ENCODE data around the gene HOXD8. TPM values are rescaled to one million over a fixed set of nuclear protein-coding genes. Genes with fewer than 3 reads are reported as not detected.

The HOXD8 gene
- total and polyA plus RNA-seq, 2 of the 8 experiments (the other 6 are each of a cell fraction or from before 2014, with no cell fraction given) = not detected

- H4K5ac ChIP-seq (ENCODE audit: insufficient read length, low read depth, low read length) = no peak overlapping the region
- no peak overlapping the region for H2BK20ac ChIP-seq (ENCODE audit: low read length)
- peak overlapping the region; percentile 67 to 69 for H3K4me2 ChIP-seq (ENCODE audit: insufficient read depth in 1 of 2, low read depth in 2 of 2, low read length in 2 of 2)
- FAIRE-seq = no peak
- H2AFZ ChIP-seq (ENCODE audit: low read length) = no peak overlapping the region
- H2BK15ac ChIP-seq (ENCODE audit: low read length) = no peak overlapping the region
- POLR2A ChIA-PET (ENCODE audit: partially characterized antibody) = interaction anchor here (0.9 kb wide), 3 partner anchors 12 to 15 kb away, joined by 3 read pairs; no protein-coding TSS in a partner anchor
- WGBS, 2 experiments (ENCODE audit: extremely low coverage in 1 of 2, insufficient coverage in 1 of 2, insufficient read length in 1 of 2, insufficient replicate concordance in 2 of 2, low coverage in 1 of 2, low lambda C conversion rate in 2 of 2, missing lambda C conversion rate in 1 of 2) = 3% methylated on average over 47 of the region's 47 CpGs; no CpG with 5 or more reads in 1 of the 2 experiments
- peak in 1 of 2 experiments; percentile 80 for DNase-seq (ENCODE audit: low read depth in 1 of 2, low spot score in 2 of 2)
- H3K9me3 ChIP-seq (ENCODE audit: insufficient read depth in 2 of 2, low read depth in 1 of 2, low read length in 1 of 2) = no peaks in the 10 kb centered on the region
- H2BK12ac ChIP-seq (ENCODE audit: low read depth, low read length) = peak overlapping the region; percentile 32; the same call in 1 of the 2 replicates
- H3K4ac ChIP-seq (replicated peaks; ENCODE audit: insufficient read length, low read depth, low read length) = no peak overlapping the region
- no peak overlapping the region; the same call in 1 of the 2 replicates for H3K18ac ChIP-seq (ENCODE audit: extremely low read depth, low read length)
- no peak overlapping the region for H3K27ac ChIP-seq (ENCODE audit: low read depth, low read length)
- no peaks in the 10 kb centered on the region for H3K79me1 ChIP-seq (ENCODE audit: low read depth, low read length)
- H3K36me3 ChIP-seq (ENCODE audit: control insufficient read depth in 2 of 4, insufficient read depth in 4 of 4, low read length in 3 of 4) = no peaks in the 10 kb centered on the region; a peak in 1 of 8 replicates
- peak overlapping the region in 2 of 4 experiments; percentile 23 to 45; a peak in 4 of 8 replicates for H3K4me3 ChIP-seq (ENCODE audit: extremely low read depth in 1 of 4, insufficient read depth in 2 of 4, low read depth in 3 of 4, low read length in 4 of 4)
- no peak overlapping the region for H2BK120ac ChIP-seq (replicated peaks; ENCODE audit: low read depth, low read length)
- no peaks in the 10 kb centered on the region for H3K79me2 ChIP-seq (ENCODE audit: control insufficient read depth in 1 of 2, insufficient read depth in 2 of 2, low read length in 2 of 2)
- H3K56ac ChIP-seq (replicated peaks; ENCODE audit: insufficient read length, low read depth, low read length) = no peak overlapping the region
- CTCF ChIA-PET (ENCODE audit: partially characterized antibody) = interaction anchor here (0.6 to 7.5 kb wide), 18 partner anchors 11 to 477 kb away, joined by 3 to 60 read pairs (median 4); partner anchors contain the start of genes EVX2, HOXD1, HOXD13 and HOXD4
- H3K4me1 ChIP-seq (replicated peaks in 1 of 4; ENCODE audit: control insufficient read depth in 3 of 4, insufficient read depth in 4 of 4, low read length in 3 of 4) = peaks cover 3 to 28% (median 16%) of the 10 kb centered on the region in 4 experiments
- no peak overlapping the region for H3K9ac ChIP-seq (replicated peaks in 1 of 4; ENCODE audit: extremely low read depth in 1 of 4, low read depth in 3 of 4, low read length in 3 of 4)
- peaks cover 9% of the 10 kb centered on the region; the same call in 1 of the 2 replicates for H3K23me2 ChIP-seq (ENCODE audit: low read depth, low read length)
- no peak overlapping the region for H3K23ac ChIP-seq (ENCODE audit: insufficient read length)
- no peak overlapping the region for H2AK5ac ChIP-seq (ENCODE audit: low read depth, low read length)
- no peak overlapping the region; the same call in 1 of the 2 replicates for H4K8ac ChIP-seq (ENCODE audit: extremely low read depth, insufficient read depth, low read length)
- H3K14ac ChIP-seq (ENCODE audit: insufficient read length) = no peak overlapping the region
- peaks cover 3 to 37% of the 10 kb centered on the region in 2 experiments for H4K20me1 ChIP-seq (replicated peaks in 1 of 2; ENCODE audit: control insufficient read depth in 1 of 2, insufficient read depth in 2 of 2, low read length in 2 of 2)
- H2BK5ac ChIP-seq (ENCODE audit: low read depth, low read length) = no peak overlapping the region
- no peak overlapping the region for H4K91ac ChIP-seq (replicated peaks; ENCODE audit: insufficient read length, low read length)
- peaks cover 96 to 100% (median 99%) of the 10 kb centered on the region in 4 experiments for H3K27me3 ChIP-seq (replicated peaks in 1 of 4; ENCODE audit: control insufficient read depth in 3 of 4, extremely low read depth in 1 of 4, insufficient read depth in 3 of 4, low read length in 3 of 4)
- TF ChIP-seq KDM4A (IDR thresholded peaks at IDR 0.05; ENCODE audit: low read depth, low read length, severe bottlenecking) (no peak), TCF12 (IDR thresholded peaks at IDR 0.05; ENCODE audit: low read depth, low read length) (peak; percentile 10; the same call in 1 of the 2 replicates), EGR1 (IDR thresholded peaks at IDR 0.05; ENCODE audit: borderline replicate concordance, low read depth, low read length) (peak; percentile 63; the same call in 1 of the 2 replicates), EZH2 (IDR thresholded peaks at IDR 0.05; ENCODE audit: low read depth, low read length, severe bottlenecking) (peak; percentile 87), RBBP5 (IDR thresholded peaks at IDR 0.05; ENCODE audit: borderline replicate concordance, low read depth, low read length) (no peak), CEBPB (IDR thresholded peaks at IDR 0.05; ENCODE audit: low read depth, low read length) (no peak), SP1 (IDR thresholded peaks at IDR 0.05; ENCODE audit: low read depth, low read length) (peak; percentile 63), CHD2 (IDR thresholded peaks at IDR 0.05; ENCODE audit: low read length) (0 out of 2 replicates have a peak, but pooled peaks have one; percentile 31), RNF2 (IDR thresholded peaks at IDR 0.05; ENCODE audit: borderline replicate concordance, low read depth, low read length, missing control alignments, poor library complexity, severe bottlenecking) (peak; percentile 86)
Measured at GRCh38 chr2:176174824-176175708, 45.6 kb downstream of the HOXD8 start.
